Endothelial cell of umbilical vein (primary cell): Measurements from ENCODE around the gene LHFPL6. TPM values are rescaled to one million over a fixed set of nuclear protein-coding genes. Genes with fewer than 3 reads are reported as not detected.

Experiments
- BruUV-seq: library from RNA; stranded (reverse); fragments of 400-500 nt; replicated peaks from 2 replicates; lab custom pipeline; 2021; lab: Mats Ljungman, UMichigan
- CTCF ChIA-PET: fragments of 300-600, 350-600 bp; sonication (Branson Sonifier 250); formaldehyde crosslinking; loops from one replicate; lab custom pipeline; 2021; ENCODE audit warnings: antibody characterized with exemption, inconsistent platforms; lab: Charles Lee
- POLR2A ChIA-PET: fragments of 300-600, 350-600 bp; sonication (Branson Sonifier 250); formaldehyde crosslinking; loops from one replicate; lab custom pipeline; 2021; ENCODE audit warnings: antibody characterized with exemption, inconsistent platforms; lab: Charles Lee
- DNase-seq: peaks from one replicate; pipeline ENCODE4 v3.0.0-alpha.2; 2011; ENCODE audit warnings: low read depth, low spot score
- FAIRE-seq: peaks from 2 replicates; lab custom pipeline; 2011; peaks lifted over from hg19 to GRCh38; lab: Jason Lieb, UNC
- H2AFZ ChIP-seq: 2 replicates; pipeline ENCODE4 v1.6.0; 2012; ENCODE audit warnings: low read depth, low read length, control low read depth, inconsistent platforms
- H3K27ac ChIP-seq: 2 replicates; pipeline ENCODE4 v1.5.1; 2011; ENCODE audit warnings: low read depth, mild to moderate bottlenecking, control low read depth, low read length, moderate library complexity; ENCODE audit not compliant: insufficient read depth
- H3K27me3 ChIP-seq, 2 experiments: 2 replicates each; pipeline versions ENCODE4 v1.6.0 to v1.6.1; 2011; ENCODE audit warnings: low read length in 2 of 2, mixed read lengths in 1 of 2; ENCODE audit not compliant: control insufficient read depth in 2 of 2, insufficient read depth in 2 of 2
- H3K36me3 ChIP-seq, 2 experiments: 2 replicates in 1 of 2; 3 replicates in 1 of 2; pipeline ENCODE4 v1.5.1; 2011; ENCODE audit warnings: low read length in 2 of 2, mild to moderate bottlenecking in 1 of 2, moderate library complexity in 1 of 2; ENCODE audit not compliant: control insufficient read depth in 2 of 2, insufficient read depth in 2 of 2; ENCODE audit errors: extremely low read depth in 1 of 2
- H3K4me1 ChIP-seq: 3 replicates; pipeline ENCODE4 v1.5.1; 2011; ENCODE audit warnings: mild to moderate bottlenecking, low read length; ENCODE audit not compliant: control insufficient read depth, insufficient read depth; ENCODE audit errors: extremely low read depth
- H3K4me2 ChIP-seq: 2 replicates; pipeline ENCODE4 v1.6.1; 2011; ENCODE audit warnings: low read length, control low read depth, mixed read lengths; ENCODE audit not compliant: insufficient read depth
- H3K4me3 ChIP-seq, 3 experiments: fragments of 200-600 bp in 1 of 3; sonication (generic), shearing (Covaris generic) in 1 of 3; replicated peaks in 1 of 3; 2 replicates each; pipeline ENCODE4 v1.5.1; 2011 to 2016; ENCODE audit warnings: control low read depth in 3 of 3, low read length in 3 of 3, mild to moderate bottlenecking in 2 of 3, inconsistent platforms in 1 of 3, low read depth in 1 of 3, moderate library complexity in 1 of 3; ENCODE audit not compliant: insufficient read depth in 1 of 3
- H3K79me2 ChIP-seq: 2 replicates; pipeline ENCODE4 v1.6.0; 2012; ENCODE audit warnings: low read length, inconsistent platforms; ENCODE audit not compliant: control insufficient read depth, insufficient read depth
- H3K9ac ChIP-seq: replicated peaks from 2 replicates; pipeline ENCODE3; 2011; ENCODE audit warnings: low read length, control low read depth; ENCODE audit not compliant: insufficient read depth; ENCODE audit errors: extremely low read depth
- H3K9me1 ChIP-seq: replicated peaks from 3 replicates; pipeline ENCODE4 v1.6.0; 2011; ENCODE audit warnings: mild to moderate bottlenecking, low read length; ENCODE audit not compliant: control insufficient read depth, insufficient read depth; ENCODE audit errors: extremely low read depth
- H3K9me3 ChIP-seq: replicated peaks from 2 replicates; pipeline ENCODE4 v1.5.1; 2012; ENCODE audit warnings: low read length, inconsistent platforms; ENCODE audit not compliant: control insufficient read depth, insufficient read depth
- H4K20me1 ChIP-seq: replicated peaks from 2 replicates; pipeline ENCODE3; 2011; ENCODE audit warnings: mild to moderate bottlenecking, low read length; ENCODE audit not compliant: control insufficient read depth, insufficient read depth; ENCODE audit errors: extremely low read depth
- CTCF ChIP-seq, 2 donors: IDR thresholded peaks; 1 replicate in 1 of 2; 2 replicates in 1 of 2; pipeline ENCODE4 v1.5.1; 2011; ENCODE audit warnings: low read length in 2 of 2, mild to moderate bottlenecking in 2 of 2, moderate library complexity in 2 of 2, control low read depth in 1 of 2, inconsistent platforms in 1 of 2, low read depth in 1 of 2; ENCODE audit not compliant: insufficient read depth in 1 of 2; ENCODE audit errors: extremely low read depth in 1 of 2
- EZH2 ChIP-seq: IDR thresholded peaks from 2 replicates; pipeline ENCODE4 v1.6.1; 2012; ENCODE audit warnings: borderline replicate concordance, low read depth, mild to moderate bottlenecking, moderate library complexity, low read length, inconsistent platforms; ENCODE audit not compliant: severe bottlenecking
- FOS ChIP-seq: IDR thresholded peaks from 2 replicates; pipeline ENCODE4 v1.6.1; 2011; ENCODE audit warnings: mild to moderate bottlenecking, low read length, moderate library complexity, borderline replicate concordance; ENCODE audit not compliant: insufficient read depth
- GATA2 ChIP-seq: IDR thresholded peaks from 2 replicates; pipeline ENCODE4 v1.7.0; 2011; ENCODE audit warnings: low read depth, mild to moderate bottlenecking, moderate library complexity, mixed read lengths, low read length; ENCODE audit not compliant: insufficient read length, insufficient read depth
- JUN ChIP-seq: IDR thresholded peaks from 2 replicates; pipeline ENCODE4 v1.6.1; 2011; ENCODE audit warnings: borderline replicate concordance, low read depth; ENCODE audit not compliant: insufficient read length, insufficient read depth
- MAX ChIP-seq: IDR thresholded peaks from 2 replicates; pipeline ENCODE4 v1.6.1; 2011; ENCODE audit not compliant: insufficient read depth, insufficient read length
- MYC ChIP-seq: IDR thresholded peaks from one replicate; pipeline ENCODE4 v1.6.1; 2011; ENCODE audit warnings: mild to moderate bottlenecking, low read depth, low read length
- POLR2A ChIP-seq: IDR thresholded peaks from 2 replicates; pipeline ENCODE4 v1.6.1; 2012; ENCODE audit warnings: low read depth, mild to moderate bottlenecking, control low read depth, low read length
- POLR2AphosphoS5 ChIP-seq: IDR thresholded peaks from 2 replicates; pipeline ENCODE4 v1.6.1; 2012; ENCODE audit warnings: low read depth, mild to moderate bottlenecking, control low read depth, low read length, moderate library complexity; ENCODE audit not compliant: insufficient read depth
- dilution Hi-C: fragments of 300-500 bp; cut with MboI; formaldehyde crosslinking; loops from one replicate; pipeline ENCODE4 v1.15.0; 2019; ENCODE audit warnings: low sequenced_read_pairs; ENCODE audit not compliant: extremely low pct_ligation_motif_present
- intact Hi-C: fragments of 100-400 bp; cut with micrococcal nuclease; formaldehyde crosslinking; loops from one replicate; pipeline ENCODE4 v1.10.0; 2022
- polyA plus RNA-seq, 4 experiments: library from polyadenylated mRNA; depleted of rRNA in 3 of 4; stranded (reverse) in 3 of 4; unstranded in 1 of 4; fragments of >200 nt; gene quantifications; 2 replicates each; pipeline versions ENCODE4 v1.2.1 to v1.2.3, GENCODE V29; 2011 to 2012; ENCODE audit warnings: missing spikeins in 1 of 4
- total RNA-seq: library from RNA; stranded (reverse); gene quantifications from 2 replicates; pipeline ENCODE4 v1.2.3, GENCODE V29; 2021

Gene LHFPL6
- total and polyA plus RNA-seq, 2 donors (not counting 3 experiments of a cell fraction or from before 2014, with no cell fraction given) = 17.5 to 19.4 TPM

- TF ChIP-seq JUN (no peak), MYC (no peak), MAX (no peak), POLR2A (no peak), FOS (no peak), CTCF (IDR thresholded peaks at IDR 0.05; ENCODE audit: extremely low read depth in 1 of 2, insufficient read depth in 1 of 2, low read depth in 1 of 2, low read length in 2 of 2) (no peak), GATA2 (no peak), EZH2 (no peak), POLR2AphosphoS5 (no peak)
- Histone ChIP-seq H3K9me3 (no peaks in the 10 kb centered on the region), H3K27me3 (no peaks in the 10 kb centered on the region), H3K36me3 (no peaks in the 10 kb centered on the region), H3K4me1 (no peaks in the 10 kb centered on the region), H3K4me2 (no peak overlapping the region), H3K4me3 (no peak overlapping the region), H3K27ac (no peak overlapping the region), H2AFZ (no peak overlapping the region), H3K9ac (no peak overlapping the region), H4K20me1 (no peaks in the 10 kb centered on the region), H3K9me1 (no peaks in the 10 kb centered on the region), H3K79me2 (no peaks in the 10 kb centered on the region)
- dilution Hi-C loops (no loop called here), intact Hi-C loops (no loop called here)
- no peak for FAIRE-seq
- CTCF ChIA-PET = no interaction called here
- DNase-seq = no peak
- POLR2A ChIA-PET = no interaction called here
- no TSS peak for BruUV-seq
These were observed 237.1 kb downstream of the LHFPL6 start for GRCh38 chr13:39365879-39366278.
